GM11168 (cell line): ENCODE data around the gene PGPEP1.
"Not testable (repeated sequence)": the region's sequence is repeated elsewhere in the genome, so short reads cannot be mapped to it uniquely, and the experiment has no call there.

Experiments
- in situ Hi-C: fragments of 300-500 bp; cut with MboI; formaldehyde crosslinking; loops from one replicate; pipeline ENCODE4 v1.12.0; 2022; ENCODE audit warnings: low sequenced_read_pairs; ENCODE audit not compliant: unreplicated experiment

The PGPEP1 gene

DNA sequence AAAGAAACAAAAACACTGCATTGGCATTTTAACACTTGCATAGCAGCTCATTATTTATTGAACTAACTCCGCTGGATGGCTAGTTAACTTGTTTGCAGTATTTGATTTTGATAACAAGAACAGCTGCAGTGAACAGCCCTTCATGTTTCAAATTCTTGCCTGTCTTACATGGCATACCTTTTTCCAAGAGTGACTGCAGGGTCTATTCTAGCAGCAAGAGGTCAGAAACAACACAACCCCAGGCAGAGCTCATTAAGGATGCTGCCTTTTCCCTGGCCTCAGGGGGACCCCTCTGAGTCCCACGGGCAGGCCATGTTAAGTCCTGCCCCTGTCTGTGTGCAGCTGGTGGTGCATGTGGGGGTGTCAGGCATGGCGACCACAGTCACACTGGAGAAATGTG lies 16.6 kb downstream of the PGPEP1 start:
- in situ Hi-C loops: no loop called here

DNA sequence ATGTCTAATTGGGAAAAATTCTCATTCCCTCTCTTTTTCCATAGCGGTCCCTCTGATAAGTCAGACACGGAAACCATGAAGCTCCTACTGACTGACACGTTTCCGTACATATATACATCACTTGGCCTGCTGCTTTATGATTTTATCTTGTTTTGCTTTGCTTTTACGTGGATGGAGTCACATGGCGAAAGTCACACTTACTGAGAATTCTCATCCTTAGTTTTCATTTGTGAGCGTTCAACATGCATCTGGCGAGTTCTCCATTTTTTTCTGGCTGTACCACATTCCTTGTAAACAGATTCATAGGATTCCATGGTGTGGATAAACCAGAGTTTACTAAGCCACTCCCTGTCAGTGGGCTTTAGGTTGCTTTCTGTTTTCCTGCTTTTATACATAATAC lies 21.2 kb downstream of the PGPEP1 start:
- in situ Hi-C loops: no loop called here

DNA sequence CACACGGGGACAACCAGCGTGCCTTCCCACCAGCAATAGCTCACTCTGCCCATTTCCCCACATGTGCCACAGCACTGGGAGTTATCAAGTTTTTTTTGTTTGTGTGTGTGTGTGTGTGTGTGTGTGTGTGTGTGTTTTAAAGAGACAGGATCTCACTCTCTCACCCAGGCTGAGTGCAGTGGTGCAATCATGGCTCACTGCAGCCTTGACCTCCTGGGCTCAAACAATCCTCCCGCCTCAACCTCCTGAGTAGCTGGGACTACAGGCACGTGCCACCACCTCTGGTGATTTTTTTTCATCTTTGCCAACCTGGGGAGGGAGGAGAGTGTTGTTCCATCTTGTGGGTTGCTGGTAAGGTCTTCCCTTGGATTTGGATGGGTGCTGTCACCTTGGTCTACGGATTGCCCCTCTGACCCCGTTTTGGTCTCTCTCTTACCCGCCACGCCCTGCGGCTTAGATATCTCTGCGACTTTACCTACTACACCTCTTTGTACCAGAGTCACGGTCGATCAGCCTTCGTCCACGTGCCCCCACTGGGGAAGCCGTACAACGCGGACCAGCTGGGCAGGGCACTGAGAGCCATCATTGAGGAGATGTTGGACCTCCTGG lies 22.6 kb downstream of the PGPEP1 start:
- in situ Hi-C loops: no loop called here

DNA sequence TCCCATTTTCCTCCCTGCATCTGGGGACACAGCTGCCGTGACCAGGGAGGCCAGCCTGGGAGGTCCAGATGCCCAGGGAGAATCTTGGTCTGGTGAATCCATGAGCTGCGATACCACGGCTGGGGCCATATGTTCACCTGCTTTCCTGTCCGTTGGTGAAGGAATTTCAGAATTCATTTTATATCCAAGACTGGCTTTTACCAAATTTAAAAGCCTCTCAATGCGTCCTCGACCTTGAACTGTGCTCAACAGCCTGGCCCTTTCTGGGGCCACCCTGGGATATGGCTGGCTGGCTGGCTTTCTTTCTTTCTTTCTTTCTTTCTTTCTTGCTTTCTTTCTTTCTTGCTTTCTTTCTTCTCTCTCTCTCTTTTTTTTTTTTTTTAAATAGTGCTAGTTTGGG lies 23.4 kb downstream of the PGPEP1 start:
- in situ Hi-C loops: no loop called here

DNA sequence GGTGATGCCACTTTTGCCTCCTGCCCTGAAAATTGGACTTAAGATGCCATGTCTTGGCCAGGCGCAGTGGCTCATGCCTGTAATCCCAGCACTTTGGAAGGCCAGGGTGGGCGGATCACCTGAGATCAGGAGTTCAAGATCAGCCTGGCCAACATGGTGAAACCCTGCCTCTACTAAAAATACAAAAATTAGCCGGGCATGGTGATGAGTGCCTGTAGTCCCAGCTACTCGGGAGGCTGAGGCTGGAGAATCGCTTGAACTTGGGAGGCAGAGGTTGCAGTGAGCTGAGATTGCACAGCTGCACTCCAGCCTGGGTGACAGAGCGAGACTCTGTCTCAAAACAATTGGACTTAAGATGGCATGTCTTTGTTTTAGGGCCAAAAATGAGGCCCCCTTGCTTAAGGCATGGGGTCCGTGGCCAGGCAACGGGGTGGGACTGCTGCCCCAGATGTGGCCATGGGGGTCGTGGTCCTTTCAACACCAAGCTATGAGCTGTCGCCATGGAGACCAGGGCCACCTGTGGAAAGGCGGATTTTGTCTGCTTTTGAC lies 24.0 kb downstream of the PGPEP1 start:
- in situ Hi-C loops: not testable (repeated sequence)

DNA sequence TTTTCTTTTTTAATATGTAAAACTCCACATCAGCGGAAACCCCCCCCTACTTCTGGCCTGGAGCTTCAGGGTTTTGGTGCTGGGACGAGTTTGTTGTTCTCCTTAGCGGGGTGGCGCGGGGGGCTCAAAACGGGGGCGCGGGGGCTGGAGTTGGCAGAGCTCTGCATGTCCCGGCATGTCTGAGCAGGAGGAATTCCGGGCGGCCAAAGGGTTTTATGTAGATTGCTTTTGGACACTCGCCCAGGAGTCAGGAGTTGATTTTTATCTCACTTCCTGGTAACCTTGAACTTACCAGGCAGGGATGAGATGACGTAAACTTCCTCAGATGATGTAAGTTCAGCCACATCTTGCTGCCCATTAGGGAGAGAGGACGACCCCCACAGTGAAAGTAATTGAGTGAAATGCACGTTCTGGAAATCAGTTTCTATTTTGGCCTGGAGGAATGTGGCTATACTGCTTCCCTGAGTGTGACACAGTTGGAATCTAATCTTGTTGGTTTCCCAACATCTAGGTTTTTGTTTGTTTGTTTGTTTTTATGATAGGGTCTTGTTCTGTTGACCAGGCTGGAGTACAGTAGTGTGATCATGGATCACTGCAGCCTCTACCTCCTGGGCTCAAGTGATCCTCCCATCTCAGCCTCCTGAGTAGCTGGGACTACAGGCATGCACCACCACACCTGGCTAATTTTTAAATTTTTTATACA lies 24.6 kb downstream of the PGPEP1 start:
- in situ Hi-C loops: no loop called here

DNA sequence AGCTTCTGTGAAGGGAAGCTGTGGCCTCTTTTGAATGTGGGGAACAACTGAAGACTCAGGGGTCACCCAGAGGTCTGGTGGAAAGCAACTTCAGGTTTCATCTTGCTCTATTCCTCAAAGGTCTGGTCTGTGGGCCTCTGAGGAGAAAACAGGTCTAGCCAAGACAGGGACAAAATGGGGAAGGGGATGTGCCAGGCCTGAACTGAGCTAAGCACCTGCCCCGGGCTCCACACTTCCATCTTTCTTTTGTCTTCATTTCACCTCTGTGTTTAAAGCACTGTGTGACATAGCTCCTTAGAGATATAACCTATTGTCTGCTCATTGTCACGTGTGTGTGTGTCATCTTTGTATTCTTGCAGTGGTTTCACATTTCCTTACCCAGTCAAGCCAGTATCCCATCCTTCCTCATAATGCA lies 25.6 kb downstream of the PGPEP1 start:
- in situ Hi-C loops: no loop called here

DNA sequence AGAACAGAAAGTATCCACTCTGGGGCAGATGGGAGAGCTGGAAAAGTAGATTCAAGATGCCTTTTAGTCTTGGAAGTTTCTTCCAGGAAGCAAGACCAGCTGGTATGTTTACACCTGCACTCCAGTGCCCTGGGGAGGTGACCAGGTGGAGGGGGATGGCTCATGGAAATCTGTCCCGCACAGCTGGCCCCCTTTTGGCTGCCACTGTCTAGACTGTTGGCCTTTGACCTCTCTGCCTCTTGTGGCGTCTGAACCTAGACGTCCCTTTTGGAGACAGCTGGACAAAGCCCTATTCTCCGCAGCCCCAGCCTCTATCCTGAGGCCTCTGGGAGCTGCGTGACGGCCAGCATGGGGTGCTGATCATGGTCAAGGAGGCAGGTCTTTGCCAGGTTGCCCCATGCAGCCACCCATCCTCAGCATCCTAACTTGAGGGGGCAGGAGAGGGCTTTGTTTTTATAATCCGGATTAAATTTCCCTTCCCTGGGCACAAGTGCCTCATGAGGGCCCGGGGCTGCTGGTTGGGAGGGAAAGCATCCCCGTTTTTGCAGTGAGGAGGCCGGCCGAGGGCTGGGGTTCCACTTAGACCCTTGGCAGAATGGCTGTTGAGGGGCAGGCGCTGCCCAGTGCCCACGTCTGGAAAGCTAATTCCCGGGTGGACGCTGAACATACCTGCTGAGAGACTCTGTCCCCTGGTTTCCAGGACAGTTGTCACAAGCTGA lies 28.3 kb downstream of the PGPEP1 start:
- in situ Hi-C loops: no loop called here

DNA sequence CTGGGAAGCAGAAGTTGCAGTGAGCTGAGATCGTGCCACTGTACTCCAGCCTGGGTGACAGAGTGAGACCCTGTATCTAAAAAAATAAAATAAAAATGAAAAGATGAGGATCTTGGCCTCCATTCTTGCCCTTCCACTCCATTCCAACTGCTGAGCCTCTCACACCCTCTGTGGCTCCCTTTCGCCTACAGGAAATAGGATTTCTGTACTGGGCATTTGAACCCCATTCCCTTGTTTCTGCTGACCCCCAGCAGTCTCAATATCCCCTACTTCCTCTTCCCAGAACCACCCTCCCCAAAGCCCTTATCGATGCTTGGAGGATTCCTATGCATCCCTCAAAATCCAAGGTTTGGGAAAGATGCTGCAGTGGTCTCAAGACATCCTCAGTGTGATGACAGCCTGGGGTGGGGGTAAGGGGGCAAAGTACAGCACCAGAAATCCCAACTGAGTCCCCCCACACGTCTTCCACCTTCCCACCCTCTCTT lies 33.1 kb downstream of the PGPEP1 start:
- in situ Hi-C loops: no loop called here

DNA sequence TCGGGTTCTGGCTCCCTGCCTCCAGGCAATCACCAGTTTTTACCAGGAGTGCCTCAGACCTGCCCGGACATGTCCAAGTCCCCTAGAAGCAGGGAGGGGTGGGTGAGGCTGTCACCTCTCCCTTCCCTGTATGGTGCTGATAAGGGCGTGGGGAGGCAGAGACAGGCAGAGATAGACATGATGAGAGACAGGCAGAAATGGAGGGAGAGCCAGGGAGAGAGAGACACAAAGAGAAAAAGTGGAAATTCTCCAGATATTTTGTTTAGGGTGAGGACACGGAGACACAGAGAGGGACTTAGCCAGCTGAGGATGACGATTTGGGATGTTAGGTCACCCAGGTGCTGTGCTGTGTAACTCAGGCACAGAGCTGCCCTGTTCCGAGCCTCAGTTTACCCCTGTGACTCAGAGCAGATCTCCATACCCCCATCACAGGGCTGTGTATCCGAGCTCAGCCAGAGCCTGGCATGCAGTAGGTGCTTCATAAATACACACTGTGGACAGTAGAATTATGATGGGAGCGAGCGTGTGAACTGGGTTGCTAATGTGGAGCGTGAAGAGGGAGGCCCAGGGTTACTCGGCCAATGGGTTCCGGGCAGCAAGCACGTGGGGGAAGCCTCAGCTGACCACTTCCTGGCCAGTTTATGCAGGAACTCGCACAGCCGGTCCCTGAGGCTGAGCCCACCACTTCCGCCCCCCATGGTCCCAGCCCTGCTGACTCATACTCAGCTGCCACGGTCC lies 33.7 kb downstream of the PGPEP1 start:
- in situ Hi-C loops: no loop called here

DNA sequence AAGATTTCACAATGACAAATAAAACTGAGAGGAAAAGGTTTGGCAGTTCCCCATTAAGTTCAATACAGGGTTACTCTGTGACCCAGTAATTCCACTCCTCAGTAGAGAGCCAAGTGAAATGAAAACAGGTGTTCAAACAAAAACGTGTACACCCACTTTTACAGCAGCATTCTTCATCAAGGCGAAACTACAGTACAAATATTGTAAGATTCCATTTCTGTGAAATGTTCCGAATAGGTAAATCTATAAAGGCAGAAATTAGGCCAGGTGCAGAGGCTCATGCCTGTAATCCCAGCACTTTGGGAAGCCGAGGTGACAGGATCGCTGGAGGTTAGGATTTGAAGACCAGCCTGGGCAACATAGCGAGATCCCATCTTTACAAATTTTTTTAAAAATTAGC lies 36.6 kb downstream of the PGPEP1 start:
- in situ Hi-C loops: no loop called here

DNA sequence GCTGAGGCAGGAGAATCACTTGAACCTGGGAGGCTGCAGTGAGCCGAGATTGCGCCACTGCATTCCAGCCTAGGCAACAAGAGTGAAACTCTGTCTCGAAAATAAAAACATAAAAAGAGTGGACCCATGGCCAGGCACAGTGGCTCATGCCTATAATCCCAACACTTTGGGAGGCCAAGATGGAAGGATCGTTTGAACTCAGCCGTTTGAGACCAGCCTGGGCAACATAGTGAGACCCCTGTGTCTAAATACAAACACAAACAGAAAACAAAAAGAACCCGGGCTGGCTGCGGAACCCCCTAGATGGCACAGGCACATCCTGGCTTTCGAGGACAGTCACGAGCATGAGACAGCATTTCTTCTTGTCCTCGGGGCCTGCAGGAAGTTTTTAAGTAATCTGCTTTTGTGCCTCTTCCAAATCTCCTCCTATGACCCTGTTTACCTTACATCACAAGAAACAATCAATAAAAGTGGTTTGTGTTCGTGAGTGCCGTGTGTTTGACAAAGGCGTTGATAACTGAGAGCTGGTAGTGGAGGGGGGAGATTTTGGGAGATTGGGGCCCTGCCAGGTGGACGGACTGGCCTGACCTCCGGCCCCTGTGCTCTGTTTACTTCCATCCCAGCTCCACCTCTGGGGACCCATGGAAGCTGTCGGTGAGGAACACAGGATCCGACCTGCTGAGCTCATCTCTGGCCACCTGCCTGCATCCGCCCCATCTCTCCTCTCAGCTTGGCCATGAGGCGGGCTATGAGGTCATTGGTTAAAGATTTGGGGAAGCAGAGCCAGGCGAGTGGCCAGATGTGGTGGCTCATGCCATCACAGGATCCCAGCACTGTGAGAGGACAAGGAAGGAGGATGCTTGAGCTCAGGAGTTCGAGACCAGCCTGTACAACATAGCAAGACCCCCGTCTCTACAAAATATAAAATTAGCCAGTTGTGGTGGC lies 39.7 kb downstream of the PGPEP1 start:
- in situ Hi-C loops: no loop called here

DNA sequence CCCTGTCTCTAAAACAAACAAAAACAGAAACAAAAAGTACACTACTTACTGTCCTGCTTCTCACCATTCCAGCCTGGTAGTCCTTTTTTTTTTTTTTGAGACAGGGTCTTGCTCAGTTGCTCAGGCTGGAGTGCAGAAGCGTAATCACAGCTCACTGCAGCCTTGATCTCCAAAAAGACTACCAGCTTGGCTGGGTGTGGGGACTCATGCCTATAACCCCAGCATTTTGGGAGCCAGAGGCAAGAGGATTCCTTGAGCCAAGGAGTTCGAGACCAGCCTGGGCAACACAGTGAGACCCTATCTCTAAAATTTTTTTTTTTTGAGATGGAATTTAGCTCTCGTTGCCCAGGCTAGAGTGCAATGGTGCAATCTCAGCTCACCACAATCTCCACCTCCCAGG lies 40.4 kb downstream of the PGPEP1 start:
- in situ Hi-C loops: no loop called here

DNA sequence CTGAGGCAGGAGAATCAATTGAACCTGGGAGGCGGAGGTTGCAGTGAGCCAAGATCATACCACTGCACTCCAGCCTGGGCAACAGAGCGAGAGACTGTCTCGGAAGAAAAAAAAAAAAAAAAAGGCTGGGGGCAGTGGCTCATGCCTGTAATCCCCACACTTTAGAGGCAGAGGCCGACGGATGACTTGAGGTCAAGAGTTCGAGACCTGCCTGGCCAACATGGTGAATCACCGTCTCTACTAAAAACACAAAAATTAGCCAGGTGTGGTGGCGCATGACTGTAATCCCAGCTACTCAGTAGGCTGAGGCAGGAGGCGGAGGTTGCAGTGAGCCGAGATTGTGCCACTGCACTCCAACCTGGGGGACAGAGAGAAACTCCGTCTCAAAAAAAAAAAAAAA lies 43.2 kb downstream of the PGPEP1 start:
- in situ Hi-C loops: not testable (repeated sequence)

DNA sequence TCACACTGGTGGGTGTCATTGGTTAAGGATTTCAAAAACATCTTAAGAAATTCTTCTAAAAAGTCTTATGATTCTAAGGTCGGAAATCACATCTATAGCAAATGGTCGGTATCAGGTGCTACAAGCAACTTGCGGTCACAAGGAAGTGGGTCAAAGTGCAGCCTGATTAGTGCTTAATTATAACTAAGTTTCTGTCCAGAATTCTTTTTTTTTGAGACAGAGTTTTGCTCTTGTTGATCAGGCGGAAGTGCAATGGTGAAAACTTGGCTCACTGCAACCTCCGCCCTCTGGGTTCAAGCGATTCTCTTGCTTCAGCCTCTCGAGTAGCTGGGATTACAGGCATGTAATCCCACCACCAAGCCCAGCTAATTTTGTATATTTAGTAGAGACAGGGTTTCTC lies 44.4 kb downstream of the PGPEP1 start:
- in situ Hi-C loops: no loop called here

DNA sequence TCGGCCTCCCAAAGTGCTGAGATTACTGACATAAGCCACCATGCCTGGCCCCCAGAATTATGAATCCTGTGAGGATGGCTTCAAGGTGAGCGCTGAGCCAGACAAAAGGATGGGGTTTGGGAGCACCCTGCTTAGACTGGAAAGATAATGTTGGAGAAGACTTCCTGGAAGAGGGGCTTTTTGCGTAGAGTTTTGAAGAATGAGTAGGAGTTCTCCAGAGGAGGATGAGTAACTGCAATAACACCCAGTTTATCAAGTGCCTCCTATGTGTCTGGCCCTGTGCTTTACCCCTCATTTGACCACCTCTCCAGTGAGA lies 44.9 kb downstream of the PGPEP1 start:
- in situ Hi-C loops: no loop called here

DNA sequence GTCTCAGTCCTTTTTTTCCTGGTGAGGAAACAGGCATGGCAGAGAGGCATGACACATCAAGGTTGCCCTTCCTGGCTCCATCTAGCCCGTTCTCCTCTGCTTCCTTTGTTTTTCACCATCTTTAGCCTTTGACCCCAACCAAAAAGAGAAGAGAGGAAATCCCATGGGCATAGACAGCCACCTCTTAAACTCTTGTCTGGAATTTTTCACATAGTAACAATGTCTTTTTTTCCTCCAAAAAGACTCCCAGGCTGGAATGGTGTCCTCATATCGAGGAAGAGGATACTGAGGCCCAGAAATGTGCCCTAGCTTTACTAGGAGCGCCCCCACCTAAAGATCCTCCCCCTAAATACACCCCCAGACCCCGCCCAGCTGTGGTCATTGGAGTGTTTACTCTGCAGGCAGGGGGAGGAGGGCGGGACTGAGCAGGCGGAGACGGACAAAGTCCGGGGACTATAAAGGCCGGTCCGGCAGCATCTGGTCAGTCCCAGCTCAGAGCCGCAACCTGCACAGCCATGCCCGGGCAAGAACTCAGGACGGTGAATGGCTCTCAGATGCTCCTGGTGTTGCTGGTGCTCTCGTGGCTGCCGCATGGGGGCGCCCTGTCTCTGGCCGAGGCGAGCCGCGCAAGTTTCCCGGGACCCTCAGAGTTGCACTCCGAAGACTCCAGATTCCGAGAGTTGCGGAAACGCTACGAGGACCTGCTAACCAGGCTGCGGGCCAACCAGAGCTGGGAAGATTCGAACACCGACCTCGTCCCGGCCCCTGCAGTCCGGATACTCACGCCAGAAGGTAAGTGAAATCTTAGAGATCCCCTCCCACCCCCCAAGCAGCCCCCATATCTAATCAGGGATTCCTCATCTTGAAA lies 45.5 kb downstream of the PGPEP1 start, which contains the start of gene GDF15:
Gene GDF15, plus strand, starts transcription at position 484 of the 868 bp plus-strand sequence. Its CDS starts 32 bp downstream, at position 516.
- in situ Hi-C loops: no loop called here

DNA sequence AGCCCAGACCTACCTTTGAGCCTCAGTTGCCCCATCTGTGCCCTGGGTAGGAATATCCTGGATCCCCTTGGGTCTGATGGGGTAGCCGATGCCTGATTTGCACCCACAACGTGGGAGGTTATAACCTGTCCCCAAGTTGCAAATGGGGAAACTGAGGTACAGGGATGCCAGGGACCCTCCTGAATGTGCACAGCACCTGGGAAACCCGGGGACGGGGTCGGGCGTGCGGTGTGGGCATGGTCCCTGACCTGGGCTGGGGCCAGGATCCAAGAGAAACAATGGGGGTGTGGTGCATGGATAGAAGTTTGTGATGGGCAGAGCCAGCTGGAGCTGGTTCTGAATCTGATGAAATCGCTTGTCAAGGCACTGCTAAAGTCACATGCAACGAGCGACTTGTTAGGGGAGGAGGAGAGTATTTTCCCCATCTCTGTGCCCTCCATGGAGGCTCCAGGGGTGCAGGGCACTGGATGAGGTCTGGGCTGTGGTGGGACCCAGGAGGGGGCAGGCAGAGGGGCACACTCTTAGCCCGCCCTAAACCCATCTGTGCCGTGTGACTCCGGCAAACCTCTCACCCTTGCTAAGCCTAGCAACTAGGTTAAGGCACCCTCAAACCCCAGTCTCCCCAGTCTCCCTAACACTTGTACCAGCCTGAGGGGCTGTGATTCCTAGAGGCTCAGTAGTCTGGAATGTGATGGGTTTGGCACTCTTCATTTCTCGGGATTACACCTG lies 46.3 kb downstream of the PGPEP1 start:
- in situ Hi-C loops: no loop called here
